ENCODE measurements around the gene COMMD3.
"Not testable (repeated sequence)": the region's sequence is repeated elsewhere in the genome, so short reads cannot be mapped to it uniquely, and the experiment has no call there.

COMMD3 gene

DNA sequence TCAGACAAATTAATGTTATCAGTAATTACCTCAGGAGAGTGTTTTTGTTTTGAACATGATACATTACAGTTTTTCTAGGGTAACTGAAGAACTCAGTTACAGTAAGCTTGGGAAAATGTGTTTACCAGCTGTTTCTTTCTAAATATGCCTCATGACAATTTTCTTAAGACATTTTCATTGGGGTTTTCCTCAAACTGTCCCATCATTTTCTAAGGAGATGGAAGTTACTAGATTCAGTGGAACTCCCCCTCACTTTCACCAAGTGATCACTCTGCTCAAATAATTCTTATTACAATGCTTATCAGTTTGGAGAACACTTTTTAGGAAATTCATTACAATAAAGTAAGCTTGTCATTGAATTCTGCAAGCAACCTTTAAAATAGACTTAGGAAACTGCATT is 22.7 kb downstream of the COMMD3 start:
- no peak for DNase-seq (ENCODE audit: low spot score)

- no peak for DNase-seq (ENCODE audit: low spot score)
Measured at GRCh38 chr10:22339761-22340328, 23.7 kb downstream of the COMMD3 start.

GRCh38 chr10:22340329-22341189 is 24.4 kb downstream of the COMMD3 start:
- DNase-seq (ENCODE audit: low spot score) = peak; percentile 59

DNA sequence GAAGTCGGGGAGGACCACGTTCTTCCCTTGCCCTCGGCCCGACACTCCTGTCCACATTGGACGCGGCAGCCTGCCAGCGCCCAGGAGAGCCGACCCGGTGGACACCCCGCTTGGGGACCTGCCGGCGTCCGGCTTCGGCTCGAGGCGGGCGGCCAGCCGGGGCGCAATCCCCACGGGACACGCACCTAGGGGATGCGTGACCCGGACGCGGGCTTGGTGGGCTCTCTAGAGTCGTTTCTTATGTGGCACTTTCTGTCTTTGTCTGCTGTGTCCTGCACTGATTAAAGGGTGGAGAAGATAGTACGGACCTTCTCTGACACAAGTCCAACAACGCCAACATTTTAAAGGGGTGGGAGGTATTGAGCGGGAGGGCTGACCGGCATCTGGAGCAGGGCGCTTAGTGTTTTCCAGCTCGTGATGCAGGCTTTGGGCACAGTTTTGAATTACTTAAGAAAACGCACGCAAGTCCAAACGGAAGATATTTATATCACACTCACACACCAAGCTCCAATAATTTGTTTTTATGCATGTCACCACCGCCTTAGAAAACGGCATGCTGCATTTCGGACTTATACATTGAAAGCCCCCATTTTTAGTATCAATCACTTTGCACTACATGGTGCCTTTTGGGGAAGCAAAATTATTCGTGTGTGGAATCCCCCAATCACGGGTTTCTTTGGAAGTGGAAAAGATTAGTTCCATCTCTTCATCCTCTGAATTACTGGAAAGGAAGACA is 25.2 kb downstream of the COMMD3 start:
- no peak for DNase-seq (ENCODE audit: low spot score)

DNA sequence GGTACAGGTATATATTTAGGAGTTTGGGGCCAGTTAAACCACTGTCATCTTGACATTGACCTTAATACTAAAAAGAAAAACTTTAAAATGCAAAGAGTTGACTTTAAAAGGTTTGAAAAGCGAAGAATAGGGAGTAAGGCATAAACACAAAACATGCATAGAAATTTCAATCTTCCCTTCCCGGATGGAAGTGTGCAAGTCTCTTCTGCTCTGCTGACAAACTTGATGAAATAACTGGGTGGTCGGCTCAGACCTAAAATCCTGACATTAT is 25.7 kb downstream of the COMMD3 start:
- no peak for DNase-seq (ENCODE audit: low spot score)

- no peak for DNase-seq (ENCODE audit: low spot score)
Measured at GRCh38 chr10:22342421-22342820, 26.2 kb downstream of the COMMD3 start.

DNA sequence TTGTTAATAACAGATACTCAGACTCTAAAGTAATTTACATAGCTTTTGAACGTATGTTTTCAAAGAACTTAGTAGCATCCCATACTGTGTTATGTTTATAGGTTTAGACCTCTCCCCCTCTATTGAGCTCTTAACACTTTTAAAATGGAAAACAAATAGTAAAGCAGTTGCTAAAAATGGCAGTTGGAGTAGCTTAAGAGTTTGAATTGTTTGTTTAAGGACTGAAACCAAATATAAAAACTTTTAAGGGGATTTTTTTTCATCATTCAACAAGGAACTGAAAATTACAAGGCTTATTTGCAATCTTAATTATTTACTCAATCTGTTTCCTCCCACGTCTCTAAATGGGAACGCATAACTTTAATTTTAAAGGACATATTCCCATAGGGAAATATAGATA is 27.5 kb downstream of the COMMD3 start:
- no peak for DNase-seq (ENCODE audit: low spot score)

DNA sequence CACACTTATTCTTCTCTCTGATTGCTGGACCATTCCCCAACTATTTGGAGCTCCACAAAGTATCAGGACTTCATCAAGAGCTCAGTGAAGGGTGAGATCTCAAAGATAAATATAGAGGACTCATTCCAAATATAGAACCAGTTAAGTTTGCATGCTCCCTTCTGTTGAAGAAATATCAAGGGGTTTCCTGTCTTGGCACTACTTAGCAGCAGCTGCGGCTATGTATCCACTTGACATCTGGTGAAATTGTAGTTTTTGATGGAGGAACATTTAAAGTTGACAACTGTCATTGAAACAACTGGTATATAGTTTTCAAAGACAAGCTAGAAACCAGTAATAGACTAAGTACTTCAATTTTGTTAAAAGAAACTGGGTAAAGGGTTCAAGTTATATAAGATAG is 28.1 kb downstream of the COMMD3 start:
- DNase-seq (ENCODE audit: low spot score) = no peak

- DNase-seq (ENCODE audit: low spot score) = no peak
Measured at GRCh38 chr10:22344781-22345300, 28.7 kb downstream of the COMMD3 start.

DNA sequence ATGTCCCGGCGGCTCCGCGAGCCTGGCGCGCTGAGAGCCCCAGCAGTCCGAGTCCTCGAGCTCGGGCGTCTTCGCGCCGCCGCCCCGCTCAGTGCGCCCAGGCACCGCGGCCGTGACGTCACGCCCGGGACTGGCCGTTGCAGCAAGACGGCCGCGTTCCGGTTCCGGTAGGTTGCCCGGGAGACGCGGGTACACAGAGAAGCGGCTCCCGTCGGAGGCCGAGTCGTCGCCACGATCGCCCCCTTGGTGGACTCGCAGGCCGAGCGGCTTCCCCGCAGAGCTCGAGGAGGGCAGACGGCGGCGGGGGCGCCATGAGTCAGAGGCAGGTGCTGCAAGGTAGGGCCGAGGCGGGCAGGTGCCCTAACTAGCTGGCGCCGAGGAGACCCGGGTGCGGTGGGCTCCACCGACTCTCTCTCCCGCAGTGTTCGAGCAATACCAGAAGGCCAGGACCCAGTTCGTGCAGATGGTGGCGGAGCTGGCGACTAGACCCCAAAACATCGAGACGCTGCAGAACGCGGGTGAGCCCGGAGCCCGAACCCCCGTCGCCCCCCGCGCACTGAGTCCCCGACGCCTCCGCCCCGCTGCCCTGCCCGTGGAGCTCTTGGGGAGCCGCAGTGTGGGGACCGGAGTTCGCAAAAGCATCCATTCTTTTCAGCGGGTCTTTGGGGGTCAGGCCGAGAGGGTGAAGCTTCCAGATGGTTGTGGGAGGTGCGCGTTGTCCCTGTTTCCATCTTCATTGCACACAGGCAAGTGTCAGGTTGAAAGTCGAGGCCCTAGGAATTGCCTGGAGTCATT is 29.3 kb downstream of the COMMD3 start, which contains the start of gene SPAG6:
TSS of gene SPAG6 (plus strand) at position 196 of the 795 bp plus-strand sequence. CDS start at position 312, 116 bp downstream.
- DNase-seq (ENCODE audit: low spot score) = no peak

- DNase-seq (ENCODE audit: low spot score) = no peak
Measured at GRCh38 chr10:22346096-22346661, 30.0 kb downstream of the COMMD3 start.

- no peak for DNase-seq (ENCODE audit: low spot score)
Measured at GRCh38 chr10:22349755-22350154, 33.6 kb downstream of the COMMD3 start.

DNA sequence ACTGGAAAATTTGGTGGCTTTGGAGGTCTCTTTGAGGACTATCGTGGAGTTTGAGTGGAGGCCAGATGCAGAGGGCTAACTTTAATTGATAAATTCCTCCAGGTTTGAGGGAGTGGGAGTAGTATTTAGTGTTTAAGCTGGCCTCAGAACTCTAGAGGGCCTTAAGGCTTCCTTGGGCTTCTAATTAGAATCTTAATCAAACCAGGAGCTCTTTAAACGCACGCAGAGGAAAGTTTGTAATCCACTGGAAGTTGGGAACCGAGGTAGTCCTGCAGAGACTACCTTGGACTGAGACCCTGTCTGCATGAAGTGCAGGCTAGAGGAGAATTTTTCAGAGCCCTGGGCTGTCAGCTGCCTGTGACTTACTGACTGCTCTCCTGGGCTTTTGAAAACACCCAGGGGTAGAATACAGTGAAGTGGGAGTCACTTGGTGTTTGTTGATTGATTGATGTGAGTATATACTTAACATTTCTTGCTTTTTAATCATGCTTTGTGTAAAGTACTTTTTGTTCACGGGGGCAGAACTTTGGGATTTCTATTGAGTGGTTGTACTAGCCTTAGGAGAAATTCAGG is 35.0 kb downstream of the COMMD3 start:
- DNase-seq (ENCODE audit: low spot score) = no peak

GRCh38 chr10:22356324-22356873 is 40.2 kb downstream of the COMMD3 start:
- no peak for DNase-seq (ENCODE audit: low spot score)

- not testable (repeated sequence) for DNase-seq (ENCODE audit: low spot score)
Measured at GRCh38 chr10:22357770-22358169, 41.6 kb downstream of the COMMD3 start.

- no peak for DNase-seq (ENCODE audit: low spot score)
Measured at GRCh38 chr10:22363305-22363704, 47.1 kb downstream of the COMMD3 start.

DNA sequence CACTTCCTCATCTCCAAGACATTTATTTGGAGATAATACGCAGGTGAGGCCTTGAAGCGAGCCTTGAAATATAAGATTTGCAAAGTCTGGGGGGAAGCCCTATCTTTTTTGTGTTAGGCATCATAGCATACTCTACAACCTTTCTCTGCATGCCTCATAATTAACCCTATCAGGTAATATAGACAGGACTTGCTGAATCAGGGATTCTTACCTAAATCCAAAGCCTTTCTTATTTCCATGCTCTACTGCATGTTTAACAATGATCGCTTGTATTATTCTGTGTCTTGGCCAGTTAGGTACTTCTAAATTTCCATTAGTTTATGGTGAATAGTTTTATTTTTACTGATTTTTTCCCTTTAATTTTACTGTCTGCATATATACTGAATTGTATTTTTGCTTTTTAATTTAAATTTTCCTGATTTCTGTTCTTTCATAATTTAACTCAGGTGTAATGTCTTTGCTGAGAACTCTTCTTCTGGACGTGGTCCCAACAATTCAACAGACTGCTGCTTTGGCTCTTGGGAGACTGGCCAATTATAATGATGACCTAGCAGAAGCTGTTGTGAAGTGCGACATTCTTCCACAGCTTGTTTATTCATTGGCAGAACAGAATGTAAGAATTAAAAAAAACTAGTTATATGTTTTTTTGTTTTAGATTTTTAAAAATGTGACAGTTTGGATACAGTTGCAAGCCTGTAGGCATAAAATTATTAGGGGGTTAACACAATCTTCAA is 48.4 kb downstream of the COMMD3 start:
- DNase-seq (ENCODE audit: low spot score) = no peak

GRCh38 chr10:22365233-22365632 is 49.0 kb downstream of the COMMD3 start:
- no peak for DNase-seq (ENCODE audit: low spot score)

DNA sequence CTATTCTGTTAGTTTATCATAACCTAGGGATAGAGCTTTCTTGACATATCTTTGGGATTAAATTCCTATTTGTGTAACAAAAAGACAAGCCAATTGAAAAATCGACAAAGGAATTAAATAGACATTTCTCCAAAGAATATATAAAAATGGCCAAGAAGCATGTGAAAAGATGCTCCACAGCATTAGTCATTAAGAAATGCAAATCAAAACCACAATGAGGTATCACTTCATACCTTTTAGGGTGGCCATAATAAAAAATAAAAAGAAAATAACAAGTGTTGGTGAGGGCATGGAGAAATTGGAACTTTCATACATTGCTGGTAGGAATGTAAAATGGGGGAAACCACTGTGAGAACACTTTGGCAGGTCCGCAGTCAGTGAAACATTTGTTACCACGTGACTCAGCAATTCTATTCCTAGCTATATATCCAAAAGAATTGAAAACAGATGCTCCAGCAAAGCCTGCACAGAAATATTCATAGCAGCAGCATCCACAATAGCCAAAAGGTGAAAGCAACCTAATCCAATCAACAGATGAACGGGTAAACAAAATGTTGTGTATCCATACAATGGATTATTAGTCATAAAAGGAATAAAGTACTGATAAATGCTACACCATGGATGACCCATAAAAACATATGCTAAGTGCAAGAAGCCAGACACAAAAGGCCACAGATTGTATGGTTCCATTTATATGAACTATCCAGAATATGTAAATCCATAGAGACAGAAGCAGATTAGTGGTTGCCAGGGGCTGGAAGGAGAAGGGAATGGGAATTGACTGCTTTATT is 49.7 kb downstream of the COMMD3 start:
- DNase-seq (ENCODE audit: low spot score) = no peak

- no peak for DNase-seq (ENCODE audit: low spot score)
Measured at GRCh38 chr10:22366435-22366703, 50.2 kb downstream of the COMMD3 start.
